ENCODE measurements around the gene METTL18. TPM values are rescaled to one million over a fixed set of nuclear protein-coding genes. Genes with fewer than 3 reads are reported as not detected.

Gene METTL18
- polyA plus RNA-seq, 1 experiment: 7.1 TPM

- Histone ChIP-seq H3K27ac (ENCODE audit: low read depth, low read length) (no peak overlapping the region), H3K27me3 (ENCODE audit: control insufficient read depth, insufficient read depth, low read length) (peaks cover 8% of the 10 kb centered on the region), H3K4me3 (ENCODE audit: low read depth, low read length) (no peak overlapping the region), H3K9me3 (ENCODE audit: control insufficient read depth, insufficient read depth, low read length) (no peaks in the 10 kb centered on the region)
- CTCF ChIA-PET: interaction anchor here (0.7 kb wide), 1 partner anchor 28 kb away, joined by 4 read pairs; no protein-coding TSS in a partner anchor
- POLR2A ChIA-PET: no interaction called here
- no peak for DNase-seq (ENCODE audit: low read depth, low spot score)
- TF ChIP-seq CTCF (IDR thresholded peaks at IDR 0.05; ENCODE audit: low read depth, low read length): no peak
Measured at GRCh38 chr1:169764919-169765318, 29.8 kb downstream of the METTL18 start.

GRCh38 chr1:169762699-169763098 lies 32.0 kb downstream of the METTL18 start:
- Histone ChIP-seq H3K9me3 (ENCODE audit: control insufficient read depth, insufficient read depth, low read length) (no peaks in the 10 kb centered on the region), H3K27me3 (ENCODE audit: control insufficient read depth, insufficient read depth, low read length) (peaks cover 2% of the 10 kb centered on the region), H3K4me3 (ENCODE audit: low read depth, low read length) (no peak overlapping the region), H3K27ac (ENCODE audit: low read depth, low read length) (no peak overlapping the region)
- DNase-seq (ENCODE audit: low read depth, low spot score): no peak
- TF ChIP-seq CTCF (IDR thresholded peaks at IDR 0.05; ENCODE audit: low read depth, low read length): no peak
- ChIA-PET POLR2A (no interaction called here), CTCF (no interaction called here)

- Histone ChIP-seq H3K27ac (ENCODE audit: low read depth, low read length) (no peak overlapping the region), H3K9me3 (ENCODE audit: control insufficient read depth, insufficient read depth, low read length) (no peaks in the 10 kb centered on the region), H3K4me3 (ENCODE audit: low read depth, low read length) (no peak overlapping the region), H3K27me3 (ENCODE audit: control insufficient read depth, insufficient read depth, low read length) (peaks cover 2% of the 10 kb centered on the region)
- TF ChIP-seq CTCF (IDR thresholded peaks at IDR 0.05; ENCODE audit: low read depth, low read length): no peak
- DNase-seq (ENCODE audit: low read depth, low spot score): no peak
- ChIA-PET POLR2A (no interaction called here), CTCF (no interaction called here)
Measured at GRCh38 chr1:169759038-169759437, 35.7 kb downstream of the METTL18 start.

- Histone ChIP-seq H3K9me3 (ENCODE audit: control insufficient read depth, insufficient read depth, low read length) (no peaks in the 10 kb centered on the region), H3K27me3 (ENCODE audit: control insufficient read depth, insufficient read depth, low read length) (peaks cover 2% of the 10 kb centered on the region), H3K27ac (ENCODE audit: low read depth, low read length) (no peak overlapping the region), H3K4me3 (ENCODE audit: low read depth, low read length) (no peak overlapping the region)
- 0 out of 2 replicates have a peak, but pooled peaks have one; percentile 8 for TF ChIP-seq CTCF (IDR thresholded peaks at IDR 0.05; ENCODE audit: low read depth, low read length)
- DNase-seq (ENCODE audit: low read depth, low spot score): no peak
- ChIA-PET POLR2A (no interaction called here), CTCF (no interaction called here)
Measured at GRCh38 chr1:169753549-169753948, 41.2 kb downstream of the METTL18 start.

- POLR2A ChIA-PET: no interaction called here
- no peak for DNase-seq (ENCODE audit: low read depth, low spot score)
- no peak overlapping the region for H3K27ac ChIP-seq (ENCODE audit: low read depth, low read length)
- no peaks in the 10 kb centered on the region for H3K9me3 ChIP-seq (ENCODE audit: control insufficient read depth, insufficient read depth, low read length)
- no peak overlapping the region for H3K4me3 ChIP-seq (ENCODE audit: low read depth, low read length)
- H3K27me3 ChIP-seq (ENCODE audit: control insufficient read depth, insufficient read depth, low read length): peaks cover 1% of the 10 kb centered on the region
- no peak for TF ChIP-seq CTCF (IDR thresholded peaks at IDR 0.05; ENCODE audit: low read depth, low read length)
- CTCF ChIA-PET: no interaction called here
Measured at GRCh38 chr1:169750041-169750440, 44.7 kb downstream of the METTL18 start.
